Measurements from ENCODE around the gene ARHGAP44. TPM values are rescaled to one million over a fixed set of nuclear protein-coding genes. Genes with fewer than 3 reads are reported as not detected.
A peak's percentile ranks its signal among the peaks of the same experiment; 100 is the strongest.

ARHGAP44 gene
- total and polyA plus RNA-seq, 2 of the 4 experiments (the other 2 are of a cell fraction) = 0.54 to 1.0 TPM

DNA sequence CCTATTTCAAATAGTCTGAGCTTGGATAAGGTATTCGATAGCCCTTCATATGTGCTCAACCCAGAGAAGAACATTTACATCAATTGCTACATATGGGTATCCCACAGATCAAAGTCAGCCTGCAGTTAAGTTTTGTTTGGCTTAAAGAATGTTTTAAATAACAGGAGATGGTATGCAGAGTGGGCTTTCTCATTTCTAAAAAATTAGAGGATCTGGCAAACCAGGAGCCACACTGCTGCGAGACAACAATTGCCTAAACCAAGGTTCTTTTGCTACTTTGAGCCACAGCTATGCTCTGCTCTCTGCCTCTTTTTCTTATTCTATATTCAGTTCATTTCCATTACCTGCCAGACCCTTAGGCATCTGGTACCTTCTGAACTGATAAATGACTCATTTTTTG, 30.2 kb upstream of the ARHGAP44 start:
- Histone ChIP-seq H3K18ac (ENCODE audit: low read depth, low read length) (no peak overlapping the region), H3K9ac (ENCODE audit: low read depth, low read length) (no peak overlapping the region), H4K5ac (ENCODE audit: low read depth, low read length) (no peak overlapping the region), H2BK20ac (ENCODE audit: low read depth, low read length) (no peak overlapping the region), H3K4me3 (ENCODE audit: insufficient read depth, low read depth, low read length) (no peak overlapping the region), H3K4me1 (ENCODE audit: control insufficient read depth, insufficient read depth, low read length) (peaks cover 7% of the 10 kb centered on the region), H2AK5ac (ENCODE audit: low read depth, low read length) (no peak overlapping the region), H3K9me3 (ENCODE audit: control insufficient read depth, insufficient read depth, low read length) (no peaks in the 10 kb centered on the region), H2AFZ (replicated peaks; ENCODE audit: low read length, poor library complexity) (no peak overlapping the region), H3K23ac (ENCODE audit: low read depth, low read length) (no peak overlapping the region), H3K56ac (ENCODE audit: extremely low read depth, insufficient read depth, low read length) (no peak overlapping the region), H2BK15ac (ENCODE audit: low read depth, low read length) (no peak overlapping the region), H3K27me3 (ENCODE audit: control insufficient read depth, insufficient read depth, low read length) (no peaks in the 10 kb centered on the region), H4K91ac (ENCODE audit: insufficient read depth, low read depth, low read length) (no peak overlapping the region), H3K27ac (ENCODE audit: insufficient read depth, low read length) (no peak overlapping the region), H2AK9ac (replicated peaks; ENCODE audit: low read depth, low read length, poor library complexity) (no peak overlapping the region), H3K79me1 (ENCODE audit: low read depth in 1 of 2, low read length in 2 of 2) (peaks cover 0 to 5% of the 10 kb centered on the region in 2 experiments; a peak in 2 of 4 replicates), H3K4me2 (ENCODE audit: low read depth, low read length) (no peak overlapping the region), H2BK120ac (ENCODE audit: low read depth, low read length) (no peak overlapping the region), H3K36me3 (ENCODE audit: control insufficient read depth, insufficient read depth, low read length) (peaks cover 24% of the 10 kb centered on the region), H4K8ac (ENCODE audit: low read depth in 2 of 2, low read length in 2 of 2) (no peak overlapping the region), H3K9me1 (ENCODE audit: insufficient read depth, low read length) (peaks cover 10% of the 10 kb centered on the region), H3K4ac (ENCODE audit: low read depth, low read length) (no peak overlapping the region), H4K20me1 (ENCODE audit: insufficient read depth, low read length) (no peaks in the 10 kb centered on the region), H3K14ac (replicated peaks; ENCODE audit: low read depth, low read length) (no peak overlapping the region), H2BK5ac (ENCODE audit: low read depth, low read length, poor library complexity, severe bottlenecking) (no peak overlapping the region)
- ATAC-seq (ENCODE audit: low read depth) = peak; percentile 68; the same call in 1 of the 2 replicates
- in situ Hi-C loops (cut with MboI; ENCODE audit: low sequenced_read_pairs) (no loop called here), intact Hi-C loops (cut with micrococcal nuclease) (no loop called here), dilution Hi-C loops (cut with HindIII; ENCODE audit: low sequenced_read_pairs, unreplicated experiment) (no loop called here)
- ChIA-PET CTCF (no interaction called here), POLR2A (ENCODE audit: unreplicated experiment) (no interaction called here)
- TF ChIP-seq, protein P1, sequence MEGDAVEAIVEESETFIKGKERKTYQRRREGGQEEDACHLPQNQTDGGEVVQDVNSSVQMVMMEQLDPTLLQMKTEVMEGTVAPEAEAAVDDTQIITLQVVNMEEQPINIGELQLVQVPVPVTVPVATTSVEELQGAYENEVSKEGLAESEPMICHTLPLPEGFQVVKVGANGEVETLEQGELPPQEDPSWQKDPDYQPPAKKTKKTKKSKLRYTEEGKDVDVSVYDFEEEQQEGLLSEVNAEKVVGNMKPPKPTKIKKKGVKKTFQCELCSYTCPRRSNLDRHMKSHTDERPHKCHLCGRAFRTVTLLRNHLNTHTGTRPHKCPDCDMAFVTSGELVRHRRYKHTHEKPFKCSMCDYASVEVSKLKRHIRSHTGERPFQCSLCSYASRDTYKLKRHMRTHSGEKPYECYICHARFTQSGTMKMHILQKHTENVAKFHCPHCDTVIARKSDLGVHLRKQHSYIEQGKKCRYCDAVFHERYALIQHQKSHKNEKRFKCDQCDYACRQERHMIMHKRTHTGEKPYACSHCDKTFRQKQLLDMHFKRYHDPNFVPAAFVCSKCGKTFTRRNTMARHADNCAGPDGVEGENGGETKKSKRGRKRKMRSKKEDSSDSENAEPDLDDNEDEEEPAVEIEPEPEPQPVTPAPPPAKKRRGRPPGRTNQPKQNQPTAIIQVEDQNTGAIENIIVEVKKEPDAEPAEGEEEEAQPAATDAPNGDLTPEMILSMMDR (conservative IDR thresholded peaks at IDR 0.05; ENCODE audit: low read depth, low read length) = no peak
- TF ChIP-seq, protein P2, sequence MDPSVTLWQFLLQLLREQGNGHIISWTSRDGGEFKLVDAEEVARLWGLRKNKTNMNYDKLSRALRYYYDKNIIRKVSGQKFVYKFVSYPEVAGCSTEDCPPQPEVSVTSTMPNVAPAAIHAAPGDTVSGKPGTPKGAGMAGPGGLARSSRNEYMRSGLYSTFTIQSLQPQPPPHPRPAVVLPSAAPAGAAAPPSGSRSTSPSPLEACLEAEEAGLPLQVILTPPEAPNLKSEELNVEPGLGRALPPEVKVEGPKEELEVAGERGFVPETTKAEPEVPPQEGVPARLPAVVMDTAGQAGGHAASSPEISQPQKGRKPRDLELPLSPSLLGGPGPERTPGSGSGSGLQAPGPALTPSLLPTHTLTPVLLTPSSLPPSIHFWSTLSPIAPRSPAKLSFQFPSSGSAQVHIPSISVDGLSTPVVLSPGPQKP (IDR thresholded peaks at IDR 0.05; ENCODE audit: borderline replicate concordance, low read depth, low read length) = no peak
- TF ChIP-seq SMC3 (IDR thresholded peaks at IDR 0.05; ENCODE audit: low read depth, low read length) (no peak), RFX5 (IDR thresholded peaks at IDR 0.05; ENCODE audit: low read depth, low read length) (no peak), MXI1 (IDR thresholded peaks at IDR 0.05; ENCODE audit: borderline replicate concordance, low read depth, low read length) (no peak), RAD21 (IDR thresholded peaks at IDR 0.05; ENCODE audit: low read length) (no peak), RCOR1 (IDR thresholded peaks at IDR 0.05; ENCODE audit: insufficient replicate concordance, low read length) (no peak), CEBPB (IDR thresholded peaks at IDR 0.05; ENCODE audit: low read depth, low read length) (no peak), FOS (IDR thresholded peaks at IDR 0.05; ENCODE audit: low read depth, low read length) (no peak), NFE2L2 (IDR thresholded peaks at IDR 0.05; ENCODE audit: low read depth, low read length) (no peak), MAZ (IDR thresholded peaks at IDR 0.05; ENCODE audit: borderline replicate concordance, low read depth, low read length) (no peak), BHLHE40 (IDR thresholded peaks at IDR 0.05; ENCODE audit: low read depth, low read length) (no peak), CHD1 (IDR thresholded peaks at IDR 0.05; ENCODE audit: low read depth, low read length) (no peak)
- TF ChIP-seq, protein P3, sequence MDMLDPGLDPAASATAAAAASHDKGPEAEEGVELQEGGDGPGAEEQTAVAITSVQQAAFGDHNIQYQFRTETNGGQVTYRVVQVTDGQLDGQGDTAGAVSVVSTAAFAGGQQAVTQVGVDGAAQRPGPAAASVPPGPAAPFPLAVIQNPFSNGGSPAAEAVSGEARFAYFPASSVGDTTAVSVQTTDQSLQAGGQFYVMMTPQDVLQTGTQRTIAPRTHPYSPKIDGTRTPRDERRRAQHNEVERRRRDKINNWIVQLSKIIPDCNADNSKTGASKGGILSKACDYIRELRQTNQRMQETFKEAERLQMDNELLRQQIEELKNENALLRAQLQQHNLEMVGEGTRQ (IDR thresholded peaks at IDR 0.05; ENCODE audit: low read depth, low read length) = no peak
- no CpG with 5 or more reads among the region's 2 CpGs for WGBS, 2 experiments (ENCODE audit: extremely low coverage in 2 of 2, insufficient read length in 1 of 2)
- DNase-seq = peak; percentile 36
- BruUV-seq (replicated peaks) = no TSS peak

Data from IMR-90 (cell line).